Heart right ventricle (tissue), 16 donors: Measurements from ENCODE around the gene MALRD1. TPM values are rescaled to one million over a fixed set of nuclear protein-coding genes. Genes with fewer than 3 reads are reported as not detected.
A peak's percentile ranks its signal among the peaks of the same experiment; 100 is the strongest.

Source experiments
- ATAC-seq, 8 donors: fragments of 200-7000 bp; cut with Tn5 transposase; one replicate each; pipeline ENCODE4 v1.9.1; 2020; ENCODE audit warnings: mild to moderate bottlenecking in 8 of 8, moderate library complexity in 8 of 8, moderate number of reproducible peaks in 1 of 8
- DNase-seq, 2 donors: peaks; one replicate each; pipeline ENCODE4 v3.0.0-alpha.2; 2020
- H3K27ac ChIP-seq, 10 donors: fragments of 200-600 bp; sonication (generic) in 2 of 10; one replicate each; pipeline versions ENCODE4 v1.5.0 to v1.8.0; 2020 to 2022; ENCODE audit warnings: mild to moderate bottlenecking in 3 of 10
- H3K27me3 ChIP-seq, 7 donors: fragments of 200-600 bp; one replicate each; pipeline ENCODE4 v1.8.0; 2021 to 2022; ENCODE audit warnings: mild to moderate bottlenecking in 2 of 7
- H3K36me3 ChIP-seq, 9 donors: fragments of 200-600 bp; sonication (generic) in 1 of 9; one replicate each; pipeline versions ENCODE4 v1.5.0 to v1.8.0; 2020 to 2022; ENCODE audit warnings: mild to moderate bottlenecking in 2 of 9
- H3K4me1 ChIP-seq, 9 donors: fragments of 200-600 bp; sonication (generic) in 1 of 9; one replicate each; pipeline versions ENCODE4 v1.5.0 to v1.8.0; 2020 to 2022; ENCODE audit warnings: mild to moderate bottlenecking in 4 of 9
- H3K4me3 ChIP-seq, 10 donors: fragments of 200-600 bp; sonication (generic) in 2 of 10; one replicate each; pipeline versions ENCODE4 v1.5.0 to v1.8.0; 2020 to 2022; ENCODE audit warnings: mild to moderate bottlenecking in 7 of 10, moderate library complexity in 2 of 10
- H3K9me3 ChIP-seq, 11 donors: fragments of 200-600 bp in 10 of 11; sonication (generic) in 2 of 11; one replicate each; pipeline versions ENCODE4 v1.5.0 to v1.8.0; 2013 to 2022; ENCODE audit warnings: mild to moderate bottlenecking in 2 of 11, control low read depth in 1 of 11, moderate library complexity in 1 of 11
- WGBS, 2 donors: extraction: QIAGEN DNeasy Blood & Tissue Kit; methylation state at CpG; one replicate each; pipeline ENCODE4 v1.1.7; 2013; ENCODE audit warnings: inconsistent platforms in 1 of 2; 5-methylcytosine and 5-hydroxymethylcytosine counted together
- intact Hi-C, 10 donors: fragments of 100-400 bp; cut with DNase I; formaldehyde crosslinking; loops; one replicate each; pipeline versions ENCODE4 v1.11.1 to v1.14.2; 2022
- polyA plus RNA-seq, 2 donors: library from polyadenylated mRNA; stranded (reverse); fragments of 200-250 nt; gene quantifications; one replicate each; pipeline ENCODE4 v1.2.3, GENCODE V29; 2013
- total RNA-seq, 10 donors: library from RNA; stranded (reverse); fragmentation: NEBNext Ultra II Directional in 3 of 10; extraction: Animal tissue kit (Norgen Biotek cat#: 25700) in 3 of 10; gene quantifications; one replicate each; pipeline versions ENCODE4 v1.2.1 to v1.2.4, GENCODE V29; 2021 to 2023
- TF ChIP-seq, protein P1 (sequence below), 9 donors: fragments of 200-600 bp; sonication (generic) in 2 of 9; IDR thresholded peaks; one replicate each; pipeline versions ENCODE4 v1.5.0 to v1.8.0; 2021 to 2022; ENCODE audit warnings: antibody characterized with exemption in 9 of 9, mild to moderate bottlenecking in 5 of 9, moderate library complexity in 1 of 9
- donor health status: Arrhythmogenic right ventricular cardiomyopathy.
- donor health status: ischemic (EF 13 %, LVEDD 7.1; RV severe dilation, severe dysfunction).
- donor health status: healthy with polysubstance abuse.
- donor health status: DM: no; HTN: yes; CAD: no.
- donor health status: DM: no; HTN: no; CAD: no.
- donor health status: ischemic (EF 25% LVEDD 6.9; RV normal size, moderate dysfunction).
- donor health status: ischemic (EF 25% LVEDD 5.7; RV mildly dilated, moderate dysfunction).
- donor health status: healthy.
- donor health status: DM: yes; HTN: yes; CAD: no.
- donor health status: Ischemic cardiomyopathy.
- donor health status: ischemic (EF 35%, LVEDD 5.7; RV mildly dilated, moderate dysfunction).
- donor health status: nonischemic (EF 11% LVEDD 7.7; RV severe dilation, severe dysfunction).
- donor health status: DM: yes; HTN: yes; CAD: no.
- donor health status: PGD.
- donor health status: ischemic (EF 29% LVEDD 5.4; RV normal size, mild dysfunction).
- donor health status: nonischemic (EF 23%, LVEDD 6.1; RV moderate dilation, normal function).

The MALRD1 gene
- total and polyA plus RNA-seq, 12 donors, result 0.10 to 2.2 (median 0.47) TPM

DNA sequence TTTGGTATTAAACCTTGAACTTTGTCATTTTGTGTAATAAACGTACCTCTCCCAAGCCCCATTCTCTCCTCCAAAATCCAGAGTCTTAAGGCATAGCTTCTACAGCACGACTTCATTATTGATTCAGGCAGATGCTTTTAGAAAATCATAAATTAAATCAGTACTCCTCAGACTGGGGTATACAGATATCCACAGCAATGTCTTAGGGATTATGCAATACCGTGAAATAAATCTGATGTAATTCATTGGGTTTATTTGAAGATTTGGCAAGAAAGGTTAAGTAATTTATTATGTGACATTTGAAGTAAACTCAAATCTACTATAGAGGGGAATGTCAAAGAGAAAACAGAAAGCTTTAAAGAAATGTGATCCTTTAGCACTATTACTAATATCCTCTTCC is 521.5 kb downstream of the MALRD1 start:
- H3K27me3 ChIP-seq, result no peaks in the 10 kb centered on the region
- H3K4me3 ChIP-seq, result no peak overlapping the region
- H3K36me3 ChIP-seq, result no peaks in the 10 kb centered on the region
- 72 to 73% methylated on average over 3 of the region's 3 CpGs for WGBS, 2 donors
- DNase-seq (no peak), ATAC-seq (no peak)
- no peaks in the 10 kb centered on the region for H3K9me3 ChIP-seq
- TF ChIP-seq, protein P1, sequence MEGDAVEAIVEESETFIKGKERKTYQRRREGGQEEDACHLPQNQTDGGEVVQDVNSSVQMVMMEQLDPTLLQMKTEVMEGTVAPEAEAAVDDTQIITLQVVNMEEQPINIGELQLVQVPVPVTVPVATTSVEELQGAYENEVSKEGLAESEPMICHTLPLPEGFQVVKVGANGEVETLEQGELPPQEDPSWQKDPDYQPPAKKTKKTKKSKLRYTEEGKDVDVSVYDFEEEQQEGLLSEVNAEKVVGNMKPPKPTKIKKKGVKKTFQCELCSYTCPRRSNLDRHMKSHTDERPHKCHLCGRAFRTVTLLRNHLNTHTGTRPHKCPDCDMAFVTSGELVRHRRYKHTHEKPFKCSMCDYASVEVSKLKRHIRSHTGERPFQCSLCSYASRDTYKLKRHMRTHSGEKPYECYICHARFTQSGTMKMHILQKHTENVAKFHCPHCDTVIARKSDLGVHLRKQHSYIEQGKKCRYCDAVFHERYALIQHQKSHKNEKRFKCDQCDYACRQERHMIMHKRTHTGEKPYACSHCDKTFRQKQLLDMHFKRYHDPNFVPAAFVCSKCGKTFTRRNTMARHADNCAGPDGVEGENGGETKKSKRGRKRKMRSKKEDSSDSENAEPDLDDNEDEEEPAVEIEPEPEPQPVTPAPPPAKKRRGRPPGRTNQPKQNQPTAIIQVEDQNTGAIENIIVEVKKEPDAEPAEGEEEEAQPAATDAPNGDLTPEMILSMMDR (IDR thresholded peaks at IDR 0.05), result no peak
- peaks cover 0 to 9% (median 0%) of the 10 kb centered on the region in 9 donors for H3K4me1 ChIP-seq
- no peak overlapping the region for H3K27ac ChIP-seq
- intact Hi-C loops, result no loop called here

DNA sequence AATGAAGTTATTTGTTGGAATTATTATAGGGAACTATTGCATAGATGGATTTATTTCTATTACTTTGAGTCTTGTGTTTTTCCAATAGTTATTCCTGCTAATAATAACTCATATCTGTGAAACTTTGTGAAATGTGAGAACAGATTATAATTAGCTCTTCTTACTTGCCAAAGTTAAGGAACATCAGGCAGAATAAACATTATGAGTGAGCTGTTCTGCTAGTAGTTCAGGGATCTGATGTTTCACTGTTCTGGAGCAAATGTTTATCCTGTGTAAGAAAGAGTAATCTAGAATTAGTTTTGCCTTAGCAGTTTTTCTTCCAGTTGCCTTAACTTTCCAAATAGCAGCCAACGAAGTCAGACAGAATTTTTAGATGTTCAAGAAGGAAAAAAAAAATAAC is 522.4 kb downstream of the MALRD1 start:
- Histone ChIP-seq H3K27ac (no peak overlapping the region), H3K36me3 (no peaks in the 10 kb centered on the region), H3K4me1 (peaks cover 0 to 9% (median 0%) of the 10 kb centered on the region in 9 donors), H3K4me3 (no peak overlapping the region), H3K27me3 (no peaks in the 10 kb centered on the region), H3K9me3 (no peaks in the 10 kb centered on the region)
- DNase-seq (no peak), ATAC-seq (peak in 1 of 8 donors; percentile 54)
- intact Hi-C loops, result no loop called here
- TF ChIP-seq, protein P1 (IDR thresholded peaks at IDR 0.05), result no peak
- WGBS, 2 donors, result 38 to 40% methylated on average over 1 of the region's 1 CpG

DNA sequence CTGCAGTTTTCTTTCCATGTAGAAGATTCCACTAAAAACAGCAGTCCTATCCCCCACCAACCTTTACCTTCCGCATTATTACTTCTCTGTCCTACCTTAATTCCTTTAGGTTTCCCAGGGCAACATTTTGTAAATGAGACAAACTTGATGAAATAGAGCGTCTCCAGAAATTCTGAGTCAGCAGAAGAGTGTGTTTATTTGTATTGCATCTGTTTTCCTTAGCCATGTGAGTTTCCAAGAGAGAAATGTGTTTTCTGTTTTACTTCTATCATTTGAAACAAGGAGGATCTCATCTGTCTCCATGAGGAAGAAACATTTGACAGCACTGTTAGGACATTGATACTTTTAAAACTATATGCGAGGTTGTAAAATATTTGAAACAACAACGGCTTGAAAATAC is 523.5 kb downstream of the MALRD1 start:
- H3K4me1 ChIP-seq, result peaks cover 0 to 9% (median 0%) of the 10 kb centered on the region in 9 donors
- no peak for ATAC-seq
- no peaks in the 10 kb centered on the region for H3K36me3 ChIP-seq
- H3K27ac ChIP-seq, result no peak overlapping the region
- H3K9me3 ChIP-seq, result no peaks in the 10 kb centered on the region
- WGBS, 2 donors, result 85 to 88% methylated on average over 4 of the region's 4 CpGs
- intact Hi-C loops, result no loop called here
- no peaks in the 10 kb centered on the region for H3K27me3 ChIP-seq
- H3K4me3 ChIP-seq, result no peak overlapping the region
- DNase-seq, result no peak
- TF ChIP-seq, protein P1 (IDR thresholded peaks at IDR 0.05), result no peak

DNA sequence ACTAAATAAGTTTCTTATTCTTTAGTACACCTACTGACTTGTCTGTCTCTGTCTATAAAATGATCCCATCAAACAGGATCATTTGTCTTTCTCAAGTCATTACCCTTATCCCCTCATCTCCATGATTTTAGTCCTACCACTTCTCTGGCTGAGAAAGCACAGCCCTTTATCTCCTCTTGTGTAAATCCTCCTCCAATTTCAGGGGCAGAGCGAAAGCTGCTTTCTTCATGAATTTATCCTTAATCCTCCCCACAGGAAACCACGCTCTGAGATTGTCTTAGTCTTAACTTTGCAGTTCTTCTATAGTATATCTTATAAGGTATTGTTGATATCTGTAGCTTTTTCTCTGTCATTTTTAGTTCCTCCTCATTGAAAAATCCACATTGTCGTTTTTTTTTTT is 528.0 kb downstream of the MALRD1 start:
- no peak for ATAC-seq
- intact Hi-C loops, result no loop called here
- TF ChIP-seq, protein P1 (IDR thresholded peaks at IDR 0.05), result no peak
- Histone ChIP-seq H3K9me3 (no peaks in the 10 kb centered on the region), H3K27me3 (no peaks in the 10 kb centered on the region), H3K4me1 (peaks cover 0 to under 1% (median 0%) of the 10 kb centered on the region in 9 donors), H3K4me3 (no peak overlapping the region), H3K27ac (no peak overlapping the region), H3K36me3 (no peaks in the 10 kb centered on the region)
- 70 to 77% methylated on average over 3 of the region's 3 CpGs for WGBS, 2 donors
- no peak for DNase-seq
